ENCODE measurements around the gene TULP1. TPM values are rescaled to one million over a fixed set of nuclear protein-coding genes. Genes with fewer than 3 reads are reported as not detected.

Gene TULP1
- total and polyA plus RNA-seq, 2 of the 13 experiments (the other 11 are each of a cell fraction or from before 2014, with no cell fraction given) = not detected

DNA sequence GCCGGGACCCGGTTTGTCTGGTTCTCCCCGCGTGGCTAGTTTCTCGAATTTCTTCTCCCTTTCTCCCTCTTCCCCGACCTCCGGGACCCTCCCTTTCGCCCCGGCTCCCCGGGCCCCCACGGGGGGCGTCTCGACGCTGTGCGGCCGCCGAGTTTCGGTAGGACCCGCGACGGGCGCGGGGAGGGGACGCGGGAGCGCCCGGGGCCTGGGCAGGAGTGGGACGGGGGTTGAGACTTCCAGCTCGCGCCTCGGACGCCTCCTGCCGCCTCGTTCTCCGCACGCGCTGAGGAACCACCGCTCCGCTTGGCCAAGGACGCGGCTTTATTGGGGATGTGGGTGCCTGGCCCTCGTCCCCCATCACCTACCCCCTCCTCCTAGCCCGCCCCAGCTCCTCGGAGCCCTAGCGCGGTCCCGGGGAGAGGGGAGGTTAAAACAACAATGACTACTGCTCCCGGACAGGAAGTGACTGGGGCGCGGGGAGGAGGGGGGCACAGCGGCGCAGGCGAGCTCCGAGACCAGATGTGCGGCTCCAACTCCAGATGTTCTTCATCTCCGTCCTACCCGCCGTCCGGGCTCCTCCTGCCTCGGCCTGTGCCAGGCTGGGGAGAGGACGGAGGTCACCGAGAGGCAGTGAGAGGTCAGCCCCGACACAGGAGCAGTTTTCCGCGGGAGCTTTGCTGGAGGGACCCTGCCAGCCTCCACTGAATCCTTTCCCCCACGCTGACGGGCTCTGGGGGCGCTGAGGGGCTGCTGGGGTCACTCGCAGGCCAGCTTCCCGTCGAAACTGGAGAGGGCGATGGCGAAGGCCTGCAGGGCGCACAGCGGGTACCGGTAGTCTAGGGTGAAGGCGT is 14.9 kb downstream of the TULP1 start (continued):
- TF ChIP-seq, protein P1, sequence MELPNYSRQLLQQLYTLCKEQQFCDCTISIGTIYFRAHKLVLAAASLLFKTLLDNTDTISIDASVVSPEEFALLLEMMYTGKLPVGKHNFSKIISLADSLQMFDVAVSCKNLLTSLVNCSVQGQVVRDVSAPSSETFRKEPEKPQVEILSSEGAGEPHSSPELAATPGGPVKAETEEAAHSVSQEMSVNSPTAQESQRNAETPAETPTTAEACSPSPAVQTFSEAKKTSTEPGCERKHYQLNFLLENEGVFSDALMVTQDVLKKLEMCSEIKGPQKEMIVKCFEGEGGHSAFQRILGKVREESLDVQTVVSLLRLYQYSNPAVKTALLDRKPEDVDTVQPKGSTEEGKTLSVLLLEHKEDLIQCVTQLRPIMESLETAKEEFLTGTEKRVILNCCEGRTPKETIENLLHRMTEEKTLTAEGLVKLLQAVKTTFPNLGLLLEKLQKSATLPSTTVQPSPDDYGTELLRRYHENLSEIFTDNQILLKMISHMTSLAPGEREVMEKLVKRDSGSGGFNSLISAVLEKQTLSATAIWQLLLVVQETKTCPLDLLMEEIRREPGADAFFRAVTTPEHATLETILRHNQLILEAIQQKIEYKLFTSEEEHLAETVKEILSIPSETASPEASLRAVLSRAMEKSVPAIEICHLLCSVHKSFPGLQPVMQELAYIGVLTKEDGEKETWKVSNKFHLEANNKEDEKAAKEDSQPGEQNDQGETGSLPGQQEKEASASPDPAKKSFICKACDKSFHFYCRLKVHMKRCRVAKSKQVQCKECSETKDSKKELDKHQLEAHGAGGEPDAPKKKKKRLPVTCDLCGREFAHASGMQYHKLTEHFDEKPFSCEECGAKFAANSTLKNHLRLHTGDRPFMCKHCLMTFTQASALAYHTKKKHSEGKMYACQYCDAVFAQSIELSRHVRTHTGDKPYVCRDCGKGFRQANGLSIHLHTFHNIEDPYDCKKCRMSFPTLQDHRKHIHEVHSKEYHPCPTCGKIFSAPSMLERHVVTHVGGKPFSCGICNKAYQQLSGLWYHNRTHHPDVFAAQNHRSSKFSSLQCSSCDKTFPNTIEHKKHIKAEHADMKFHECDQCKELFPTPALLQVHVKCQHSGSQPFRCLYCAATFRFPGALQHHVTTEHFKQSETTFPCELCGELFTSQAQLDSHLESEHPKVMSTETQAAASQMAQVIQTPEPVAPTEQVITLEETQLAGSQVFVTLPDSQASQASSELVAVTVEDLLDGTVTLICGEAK (IDR thresholded peaks at IDR 0.05) = no peak
- TF ChIP-seq, protein P1 (CRISPR knock-in tag; IDR thresholded peaks at IDR 0.05) = peak; percentile 56
- TF ChIP-seq KLF13 (CRISPR knock-in tag; IDR thresholded peaks at IDR 0.05) (peak; percentile 87; the same call in 1 of the 2 replicates), JUNB (CRISPR knock-in tag; IDR thresholded peaks at IDR 0.05; ENCODE audit: borderline replicate concordance) (peak; percentile 75), ZSCAN22 (CRISPR knock-in tag; IDR thresholded peaks at IDR 0.05) (no peak), SMC3 (IDR thresholded peaks at IDR 0.05; ENCODE audit: low read length) (no peak), AGO2 (optimal IDR thresholded peaks at IDR 0.05; ENCODE audit: low read depth, low read length) (peak; percentile 83), KMT2A (CRISPR knock-in tag; IDR thresholded peaks at IDR 0.05) (peak; percentile 42; the same call in 1 of the 2 replicates), MAFF (IDR thresholded peaks at IDR 0.05; ENCODE audit: low read depth, low read length) (no peak), SRY (CRISPR knock-in tag; IDR thresholded peaks at IDR 0.05) (peak; percentile 56; the same call in 1 of the 2 replicates), KLF9 (CRISPR knock-in tag; IDR thresholded peaks at IDR 0.05; ENCODE audit: low read depth) (0 out of 2 replicates have a peak, but pooled peaks have one; percentile 47), MAFG (CRISPR knock-in tag; IDR thresholded peaks at IDR 0.05) (no peak)
- TF ChIP-seq, protein P2, sequence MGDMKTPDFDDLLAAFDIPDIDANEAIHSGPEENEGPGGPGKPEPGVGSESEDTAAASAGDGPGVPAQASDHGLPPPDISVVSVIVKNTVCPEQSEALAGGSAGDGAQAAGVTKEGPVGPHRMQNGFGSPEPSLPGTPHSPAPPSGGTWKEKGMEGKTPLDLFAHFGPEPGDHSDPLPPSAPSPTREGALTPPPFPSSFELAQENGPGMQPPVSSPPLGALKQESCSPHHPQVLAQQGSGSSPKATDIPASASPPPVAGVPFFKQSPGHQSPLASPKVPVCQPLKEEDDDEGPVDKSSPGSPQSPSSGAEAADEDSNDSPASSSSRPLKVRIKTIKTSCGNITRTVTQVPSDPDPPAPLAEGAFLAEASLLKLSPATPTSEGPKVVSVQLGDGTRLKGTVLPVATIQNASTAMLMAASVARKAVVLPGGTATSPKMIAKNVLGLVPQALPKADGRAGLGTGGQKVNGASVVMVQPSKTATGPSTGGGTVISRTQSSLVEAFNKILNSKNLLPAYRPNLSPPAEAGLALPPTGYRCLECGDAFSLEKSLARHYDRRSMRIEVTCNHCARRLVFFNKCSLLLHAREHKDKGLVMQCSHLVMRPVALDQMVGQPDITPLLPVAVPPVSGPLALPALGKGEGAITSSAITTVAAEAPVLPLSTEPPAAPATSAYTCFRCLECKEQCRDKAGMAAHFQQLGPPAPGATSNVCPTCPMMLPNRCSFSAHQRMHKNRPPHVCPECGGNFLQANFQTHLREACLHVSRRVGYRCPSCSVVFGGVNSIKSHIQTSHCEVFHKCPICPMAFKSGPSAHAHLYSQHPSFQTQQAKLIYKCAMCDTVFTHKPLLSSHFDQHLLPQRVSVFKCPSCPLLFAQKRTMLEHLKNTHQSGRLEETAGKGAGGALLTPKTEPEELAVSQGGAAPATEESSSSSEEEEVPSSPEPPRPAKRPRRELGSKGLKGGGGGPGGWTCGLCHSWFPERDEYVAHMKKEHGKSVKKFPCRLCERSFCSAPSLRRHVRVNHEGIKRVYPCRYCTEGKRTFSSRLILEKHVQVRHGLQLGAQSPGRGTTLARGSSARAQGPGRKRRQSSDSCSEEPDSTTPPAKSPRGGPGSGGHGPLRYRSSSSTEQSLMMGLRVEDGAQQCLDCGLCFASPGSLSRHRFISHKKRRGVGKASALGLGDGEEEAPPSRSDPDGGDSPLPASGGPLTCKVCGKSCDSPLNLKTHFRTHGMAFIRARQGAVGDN (CRISPR knock-in tag; IDR thresholded peaks at IDR 0.05) = peak; percentile 99
- TF ChIP-seq, protein P3, sequence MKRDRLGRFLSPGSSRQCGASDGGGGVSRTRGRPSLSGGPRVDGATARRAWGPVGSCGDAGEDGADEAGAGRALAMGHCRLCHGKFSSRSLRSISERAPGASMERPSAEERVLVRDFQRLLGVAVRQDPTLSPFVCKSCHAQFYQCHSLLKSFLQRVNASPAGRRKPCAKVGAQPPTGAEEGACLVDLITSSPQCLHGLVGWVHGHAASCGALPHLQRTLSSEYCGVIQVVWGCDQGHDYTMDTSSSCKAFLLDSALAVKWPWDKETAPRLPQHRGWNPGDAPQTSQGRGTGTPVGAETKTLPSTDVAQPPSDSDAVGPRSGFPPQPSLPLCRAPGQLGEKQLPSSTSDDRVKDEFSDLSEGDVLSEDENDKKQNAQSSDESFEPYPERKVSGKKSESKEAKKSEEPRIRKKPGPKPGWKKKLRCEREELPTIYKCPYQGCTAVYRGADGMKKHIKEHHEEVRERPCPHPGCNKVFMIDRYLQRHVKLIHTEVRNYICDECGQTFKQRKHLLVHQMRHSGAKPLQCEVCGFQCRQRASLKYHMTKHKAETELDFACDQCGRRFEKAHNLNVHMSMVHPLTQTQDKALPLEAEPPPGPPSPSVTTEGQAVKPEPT (CRISPR knock-in tag; IDR thresholded peaks at IDR 0.05; ENCODE audit: low read depth) = peak; percentile 76
